Inferior parietal cortex (tissue), 1 donor: Measurements from ENCODE around the gene C21orf58.
A peak's percentile ranks its signal among the peaks of the same experiment; 100 is the strongest.

Experiments used
- DNase-seq: peaks from one replicate; pipeline ENCODE4 v3.0.0-alpha.2; 2016; ENCODE audit errors: extremely low spot score

C21orf58 gene

DNA sequence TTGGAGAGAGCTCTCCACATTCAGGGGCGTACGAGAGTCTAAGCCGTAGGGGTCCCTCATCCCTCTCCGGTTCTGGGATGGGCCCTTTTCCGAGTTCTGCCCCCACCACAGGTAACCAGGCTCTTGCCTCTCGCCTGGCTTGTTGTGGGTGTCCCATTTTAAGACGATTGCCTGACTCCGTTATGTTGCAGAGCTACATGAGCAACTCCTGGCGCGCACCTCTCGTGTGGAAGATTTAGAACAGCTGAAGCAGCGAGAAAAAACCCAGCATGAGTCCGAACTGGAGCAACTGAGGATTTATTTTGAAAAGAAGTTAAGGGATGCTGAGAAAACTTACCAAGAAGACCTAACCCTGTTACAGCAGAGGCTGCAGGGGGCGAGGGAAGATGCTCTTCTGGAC, 29.2 kb upstream of the C21orf58 start:
- no peak for DNase-seq

GRCh38 chr21:46352164-46352515, 28.5 kb upstream of the C21orf58 start:
- DNase-seq = no peak

GRCh38 chr21:46351476-46352163, 27.9 kb upstream of the C21orf58 start:
- no peak for DNase-seq

- DNase-seq = no peak
Observed at GRCh38 chr21:46350981-46351380, 27.3 kb upstream of the C21orf58 start.

DNA sequence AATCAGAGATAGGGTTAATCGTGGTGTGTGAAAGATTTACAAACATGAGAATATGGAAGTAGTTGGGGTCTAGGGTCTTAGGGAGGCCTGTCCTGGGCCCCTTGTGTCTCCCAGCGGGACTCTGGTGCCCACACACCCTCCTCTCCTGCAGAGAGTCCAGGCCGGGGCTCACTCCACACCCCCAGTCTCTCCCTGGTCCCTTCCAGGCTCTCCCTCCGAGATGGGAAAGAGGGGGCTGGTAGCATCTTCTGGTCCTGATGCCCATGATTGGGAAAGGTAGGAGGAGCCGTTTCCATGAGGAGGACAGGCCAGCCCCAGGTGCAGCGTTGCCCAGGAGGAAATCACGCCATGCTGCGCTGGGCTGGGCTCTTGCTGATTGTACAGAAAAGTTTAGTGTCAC, 26.9 kb upstream of the C21orf58 start:
- DNase-seq = no peak

DNA sequence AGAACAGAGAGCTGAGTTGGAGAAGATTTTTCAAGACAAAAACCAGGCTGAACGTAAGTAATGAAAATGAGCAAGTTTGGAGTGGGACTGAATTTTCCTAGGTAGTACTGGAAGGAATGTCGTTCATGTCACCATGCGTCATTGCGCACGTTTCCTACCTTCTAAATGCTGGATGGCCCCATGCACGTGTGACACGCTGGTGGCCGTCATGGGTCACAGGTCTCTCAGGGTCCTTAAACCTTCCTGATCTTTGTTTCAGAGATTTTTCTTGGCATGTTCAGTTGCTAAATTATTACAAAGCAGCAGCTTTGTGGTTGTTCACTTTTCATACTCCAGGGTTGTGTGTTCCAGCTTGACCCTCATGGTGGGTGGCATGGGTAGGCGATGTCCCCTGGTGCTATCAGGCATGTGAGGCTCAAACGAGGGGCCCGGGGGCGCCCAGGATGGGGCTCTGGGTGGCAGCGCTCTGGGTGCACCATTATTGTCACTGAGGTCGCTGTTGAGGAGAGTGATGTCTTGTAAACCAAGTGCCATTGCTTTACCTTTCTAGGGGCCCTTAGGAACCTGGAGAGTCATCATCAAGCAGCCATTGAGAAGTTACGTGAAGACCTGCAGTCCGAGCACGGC, 25.6 kb upstream of the C21orf58 start:
- DNase-seq = no peak

DNA sequence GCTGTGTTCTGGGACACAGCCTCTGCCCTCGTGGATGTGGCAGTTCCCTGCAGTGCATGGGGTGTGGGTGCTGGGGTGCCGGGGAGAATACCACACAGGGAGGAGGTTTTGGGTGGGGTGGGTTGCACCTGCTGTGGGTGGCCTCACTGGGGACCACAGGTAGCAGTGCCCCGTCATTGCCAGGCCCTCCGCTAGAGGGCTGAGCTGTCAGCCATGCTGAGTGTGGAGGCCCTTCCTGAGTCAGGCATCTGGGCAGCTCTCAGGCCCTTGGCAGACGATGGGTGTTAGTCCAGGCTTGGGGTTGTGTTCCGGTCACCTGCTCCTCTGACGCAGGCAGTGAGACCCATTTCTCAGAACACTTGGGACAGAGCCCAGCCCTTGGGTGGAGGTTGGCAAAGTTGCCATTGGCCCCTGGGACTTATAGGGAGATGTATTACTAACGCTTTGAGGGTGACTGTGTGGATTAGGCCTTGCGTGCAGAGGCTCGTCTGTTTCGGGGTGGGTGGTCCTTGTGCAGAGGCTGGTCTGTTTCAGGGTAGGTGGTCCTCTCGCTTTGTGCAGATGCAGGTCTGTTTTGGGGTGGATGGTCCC, 24.2 kb upstream of the C21orf58 start:
- no peak for DNase-seq

DNA sequence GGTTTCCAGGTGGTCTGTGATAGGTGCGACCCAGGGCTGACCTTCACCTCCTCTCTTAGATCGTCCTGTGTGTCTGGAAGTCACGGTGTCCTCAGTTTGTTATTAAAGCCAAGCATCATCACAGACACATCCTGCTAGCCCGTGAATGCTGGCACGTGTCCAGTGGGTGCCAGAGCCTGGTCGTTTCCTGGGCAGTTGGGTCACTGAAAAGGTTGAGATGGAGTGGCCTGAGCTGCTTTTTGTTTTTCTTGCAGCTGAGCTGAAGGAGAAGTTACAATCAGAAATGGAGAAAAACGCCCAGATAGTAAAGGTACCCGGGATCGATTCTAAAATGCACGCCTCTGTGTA, 23.5 kb upstream of the C21orf58 start:
- no peak for DNase-seq

DNA sequence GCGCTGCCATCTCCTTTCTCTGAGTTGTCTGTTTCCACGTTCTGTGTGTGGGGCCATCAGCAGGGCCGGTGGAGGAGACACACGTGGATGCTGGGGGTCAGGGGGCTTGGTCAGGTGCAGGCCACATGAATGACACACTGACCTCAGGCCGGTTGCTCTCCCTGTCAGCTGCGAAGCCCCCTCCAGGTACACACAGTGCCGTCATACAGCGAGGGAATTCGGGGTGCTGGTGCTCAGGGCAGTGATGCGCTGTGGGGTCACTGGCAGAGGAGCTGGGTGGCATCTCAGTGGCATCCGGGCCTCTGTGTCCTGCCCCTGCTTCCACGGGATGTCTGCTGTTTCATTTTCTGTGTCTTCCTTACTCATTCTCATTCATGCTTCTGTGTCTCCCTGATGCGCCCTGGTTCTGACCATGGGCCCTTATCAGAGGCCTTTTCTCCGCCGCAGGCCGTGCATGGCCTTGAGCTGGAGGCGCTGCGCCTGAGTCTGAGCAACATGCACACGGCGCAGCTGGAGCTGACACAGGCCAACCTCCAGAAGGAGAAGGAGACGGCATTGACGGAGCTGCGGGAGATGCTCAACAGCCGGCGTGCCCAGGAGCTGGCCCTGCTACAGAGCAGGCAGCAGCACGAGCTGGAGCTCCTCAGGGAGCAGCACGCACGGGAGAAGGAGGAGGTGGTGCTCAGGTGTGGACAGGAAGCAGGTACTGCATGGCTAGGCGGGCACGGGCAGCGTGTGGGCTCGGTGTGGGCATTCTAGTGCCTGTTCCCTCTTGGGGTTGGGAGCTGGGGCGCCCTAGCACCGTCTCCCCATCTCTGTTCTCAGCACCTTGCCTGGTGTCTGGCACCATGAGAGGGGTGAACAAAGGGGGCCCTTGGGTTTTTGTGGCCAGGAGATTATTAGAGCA, 22.9 kb upstream of the C21orf58 start:
- no peak for DNase-seq

GRCh38 chr21:46345861-46346260, 22.2 kb upstream of the C21orf58 start:
- no peak for DNase-seq

DNA sequence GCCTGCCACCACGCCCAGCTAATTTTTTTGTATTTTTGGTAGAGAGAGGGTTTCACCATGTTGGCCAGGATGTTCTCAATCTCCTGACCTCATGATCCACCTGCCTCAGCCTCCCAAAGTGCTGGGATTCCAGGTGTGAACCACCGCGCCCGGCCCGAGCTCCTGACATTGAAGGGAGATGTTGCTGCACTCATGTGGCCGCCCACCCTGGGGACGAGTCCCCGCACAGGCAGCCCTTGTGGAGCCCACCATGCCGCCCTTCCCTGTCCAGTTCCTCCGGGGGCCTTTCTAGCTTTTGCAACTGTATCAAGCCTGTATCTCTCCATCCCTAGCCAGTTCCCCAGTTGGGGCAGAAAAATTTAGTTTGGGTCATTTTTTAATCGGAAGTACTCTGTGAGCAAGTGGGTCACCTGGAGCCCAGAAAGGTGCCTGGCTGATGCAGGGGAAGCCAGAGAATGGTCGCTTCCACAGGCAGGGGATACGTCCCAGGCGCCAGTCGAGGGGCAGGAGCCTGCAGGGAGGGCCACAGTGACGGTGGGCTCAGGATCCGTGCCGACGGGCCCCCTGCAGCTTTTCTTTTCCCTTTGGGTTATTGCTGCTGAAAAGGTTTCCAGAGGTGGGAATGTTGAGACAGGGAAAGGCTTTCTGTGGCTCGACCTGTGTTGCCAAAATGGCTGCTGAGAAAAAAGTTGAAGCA, 20.7 kb upstream of the C21orf58 start:
- no peak for DNase-seq

DNA sequence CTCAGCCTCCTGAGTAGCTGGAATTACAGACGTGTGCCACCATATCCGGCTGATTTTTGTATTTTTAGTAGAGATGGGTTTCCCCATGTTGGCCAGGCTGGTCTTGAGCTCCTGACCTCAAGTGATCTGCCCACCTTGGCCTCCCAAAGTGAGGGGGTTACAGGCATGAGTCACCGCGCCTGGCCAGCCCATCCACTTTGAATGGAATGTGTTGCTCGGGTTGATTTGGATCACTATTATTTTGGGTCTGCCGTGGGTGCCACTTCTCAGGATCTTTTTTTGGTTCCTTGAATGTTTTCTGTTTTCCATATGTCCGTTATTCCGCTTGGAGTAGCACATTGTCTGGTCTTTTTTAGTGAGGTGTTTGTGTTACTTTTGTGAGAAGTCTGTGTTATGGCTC, 17.3 kb upstream of the C21orf58 start:
- no peak for DNase-seq

- DNase-seq = no peak
Observed at GRCh38 chr21:46336603-46337002, 12.9 kb upstream of the C21orf58 start.

DNA sequence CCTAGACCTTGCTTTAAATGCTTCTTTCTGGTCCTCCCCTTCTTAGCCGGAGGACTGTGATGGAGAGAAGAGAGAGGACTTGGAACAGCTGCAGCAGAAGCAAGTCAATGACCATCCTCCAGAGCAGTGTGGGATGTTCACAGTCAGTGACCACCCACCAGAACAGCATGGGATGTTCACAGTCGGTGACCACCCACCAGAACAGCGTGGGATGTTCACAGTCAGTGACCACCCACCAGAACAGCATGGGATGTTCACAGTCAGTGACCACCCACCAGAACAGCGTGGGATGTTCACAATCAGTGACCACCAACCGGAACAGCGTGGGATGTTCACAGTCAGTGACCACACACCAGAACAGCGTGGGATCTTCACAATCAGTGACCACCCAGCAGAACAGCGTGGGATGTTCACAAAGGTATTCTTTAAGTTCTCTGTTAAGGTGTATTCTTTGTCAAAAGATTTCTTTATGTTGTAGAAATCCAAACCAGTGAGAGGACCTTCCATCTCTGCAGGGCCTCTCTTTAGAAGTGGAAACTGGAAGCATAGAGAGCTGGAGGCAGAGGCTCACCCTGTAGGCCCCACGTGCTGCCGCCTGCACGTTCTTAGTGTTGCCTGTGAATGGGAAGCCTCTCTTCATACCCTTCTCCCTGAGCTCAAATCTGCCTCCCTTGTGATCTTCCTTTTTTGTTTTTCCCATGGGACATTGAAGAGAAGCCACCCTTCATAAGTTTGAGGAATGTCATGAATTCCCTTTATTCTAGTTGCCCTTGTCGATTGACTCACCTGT, 10.9 kb upstream of the C21orf58 start:
- DNase-seq = no peak

GRCh38 chr21:46329796-46330195, 6.1 kb upstream of the C21orf58 start:
- no peak for DNase-seq

DNA sequence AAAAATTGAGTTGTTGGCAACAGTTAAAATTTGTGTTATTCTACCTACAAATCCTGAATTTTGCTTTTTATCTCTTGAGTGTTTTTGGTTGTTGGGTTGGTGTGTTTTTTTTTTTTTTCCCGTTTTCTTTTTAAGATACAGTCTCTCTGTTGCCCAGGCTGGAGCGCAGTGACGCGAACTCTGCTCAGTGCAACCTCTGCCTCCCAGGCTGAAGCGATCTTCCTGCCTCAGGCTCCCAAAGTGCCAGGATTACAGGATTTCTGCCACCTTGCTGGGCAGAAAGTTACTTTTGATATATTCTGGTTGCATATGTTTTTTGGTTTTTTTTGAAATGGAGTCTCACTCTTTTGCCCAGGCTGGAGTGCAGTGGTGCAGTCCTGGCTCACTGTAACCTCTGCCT, 4.5 kb upstream of the C21orf58 start:
- no peak for DNase-seq

- no peak for DNase-seq
Observed at GRCh38 chr21:46327711-46328110, 4.0 kb upstream of the C21orf58 start.

DNA sequence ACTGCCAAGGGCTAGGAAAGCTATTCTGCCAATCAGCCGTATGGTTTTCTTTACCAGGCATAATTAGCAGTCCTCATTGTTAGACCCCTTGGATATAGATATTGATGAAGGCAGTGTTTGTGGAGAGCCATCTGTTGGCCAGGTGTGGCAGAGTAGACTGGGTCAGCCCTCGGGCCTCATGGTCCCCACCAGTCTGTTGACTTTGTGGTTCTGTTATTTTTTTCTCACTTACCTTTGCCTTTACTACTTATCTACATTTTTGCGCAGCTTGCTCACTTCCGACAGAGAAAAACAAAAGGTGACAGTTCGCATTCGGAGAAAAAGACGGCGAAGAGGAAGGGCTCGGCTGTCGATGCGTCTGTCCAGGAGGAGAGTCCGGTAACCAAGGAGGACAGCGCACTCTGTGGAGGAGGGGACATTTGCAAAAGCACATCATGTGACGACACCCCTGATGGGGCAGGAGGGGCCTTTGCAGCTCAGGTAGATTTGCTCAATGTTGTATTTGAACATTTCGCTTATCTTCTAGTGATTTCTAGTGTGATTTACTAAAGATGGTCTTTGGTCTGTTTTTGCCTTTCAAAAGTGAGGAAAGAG, 2.5 kb upstream of the C21orf58 start:
- no peak for DNase-seq

DNA sequence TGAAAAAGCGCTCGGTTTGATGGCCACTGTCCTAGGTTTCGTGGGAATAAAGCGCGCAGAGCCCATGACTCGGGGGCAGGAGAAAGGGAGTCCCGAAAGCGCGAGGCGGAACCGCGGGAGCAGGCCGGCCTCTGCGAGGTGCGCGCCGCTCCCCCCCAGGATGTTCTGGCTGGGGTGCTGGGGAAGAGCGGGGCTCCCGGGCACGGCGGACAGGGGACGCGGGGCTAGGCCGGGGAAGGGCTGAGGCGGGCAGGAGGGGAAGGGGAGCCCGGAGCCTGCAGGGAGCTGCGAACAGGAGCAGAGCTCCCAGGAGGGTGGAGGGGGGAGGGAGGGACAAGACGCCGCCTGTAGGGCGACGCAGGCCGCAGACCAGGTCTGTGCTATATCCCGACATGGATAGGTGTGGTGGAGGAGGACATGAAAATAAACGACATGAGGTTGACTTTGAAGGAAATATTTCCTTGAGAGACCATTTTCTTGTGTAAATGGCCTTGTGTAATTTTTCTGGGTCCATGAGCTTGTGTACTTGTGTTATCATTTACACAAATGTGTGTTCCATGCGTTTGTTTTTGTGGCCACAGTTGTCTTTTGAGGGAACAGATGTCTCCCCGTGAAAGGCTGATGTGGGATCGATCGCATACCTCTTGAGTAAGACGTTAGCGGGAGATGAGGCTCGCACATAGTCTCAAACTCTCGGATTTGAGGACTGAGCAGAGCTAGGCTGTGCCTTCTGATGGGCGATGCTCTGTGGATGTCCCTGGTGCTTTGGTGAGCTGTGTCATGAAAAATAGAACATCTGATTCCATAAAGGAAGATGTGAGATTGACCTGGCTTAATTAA, 1.6 kb upstream of the C21orf58 start:
- DNase-seq = peak; percentile 45
